GM12874 (cell line): Measurements from ENCODE around the gene NUDT21.

Experiments used
- TF ChIP-seq, protein P1 (sequence below): IDR thresholded peaks from 2 replicates; pipeline ENCODE4 v1.5.1; 2011; ENCODE audit warnings: low read depth, mild to moderate bottlenecking, control low read depth, low read length, moderate library complexity; ENCODE audit not compliant: insufficient read depth

Gene NUDT21

GRCh38 chr16:56470232-56470631, 19.1 kb upstream of the NUDT21 start:
- TF ChIP-seq, protein P1, sequence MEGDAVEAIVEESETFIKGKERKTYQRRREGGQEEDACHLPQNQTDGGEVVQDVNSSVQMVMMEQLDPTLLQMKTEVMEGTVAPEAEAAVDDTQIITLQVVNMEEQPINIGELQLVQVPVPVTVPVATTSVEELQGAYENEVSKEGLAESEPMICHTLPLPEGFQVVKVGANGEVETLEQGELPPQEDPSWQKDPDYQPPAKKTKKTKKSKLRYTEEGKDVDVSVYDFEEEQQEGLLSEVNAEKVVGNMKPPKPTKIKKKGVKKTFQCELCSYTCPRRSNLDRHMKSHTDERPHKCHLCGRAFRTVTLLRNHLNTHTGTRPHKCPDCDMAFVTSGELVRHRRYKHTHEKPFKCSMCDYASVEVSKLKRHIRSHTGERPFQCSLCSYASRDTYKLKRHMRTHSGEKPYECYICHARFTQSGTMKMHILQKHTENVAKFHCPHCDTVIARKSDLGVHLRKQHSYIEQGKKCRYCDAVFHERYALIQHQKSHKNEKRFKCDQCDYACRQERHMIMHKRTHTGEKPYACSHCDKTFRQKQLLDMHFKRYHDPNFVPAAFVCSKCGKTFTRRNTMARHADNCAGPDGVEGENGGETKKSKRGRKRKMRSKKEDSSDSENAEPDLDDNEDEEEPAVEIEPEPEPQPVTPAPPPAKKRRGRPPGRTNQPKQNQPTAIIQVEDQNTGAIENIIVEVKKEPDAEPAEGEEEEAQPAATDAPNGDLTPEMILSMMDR = no peak

DNA sequence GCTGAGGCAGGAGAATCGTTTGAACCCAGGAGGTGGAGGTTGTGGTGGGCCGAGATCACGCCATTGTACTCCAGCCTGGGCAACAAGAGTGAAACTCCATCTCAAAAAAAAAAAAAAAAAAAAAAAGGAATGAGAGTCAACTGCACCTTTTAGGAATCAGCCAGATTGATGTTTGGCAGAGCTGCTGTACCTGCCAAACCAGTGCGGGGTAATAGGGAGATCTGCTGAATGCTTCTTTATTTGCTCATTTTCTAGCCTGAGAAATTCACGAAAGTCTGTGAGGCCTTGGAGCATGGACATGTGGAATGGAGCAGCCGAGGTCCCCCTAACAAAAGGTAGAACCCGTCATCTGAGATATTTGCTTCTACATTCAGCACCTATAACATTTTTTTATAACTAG, 18.6 kb upstream of the NUDT21 start:
- TF ChIP-seq, protein P1 = no peak

DNA sequence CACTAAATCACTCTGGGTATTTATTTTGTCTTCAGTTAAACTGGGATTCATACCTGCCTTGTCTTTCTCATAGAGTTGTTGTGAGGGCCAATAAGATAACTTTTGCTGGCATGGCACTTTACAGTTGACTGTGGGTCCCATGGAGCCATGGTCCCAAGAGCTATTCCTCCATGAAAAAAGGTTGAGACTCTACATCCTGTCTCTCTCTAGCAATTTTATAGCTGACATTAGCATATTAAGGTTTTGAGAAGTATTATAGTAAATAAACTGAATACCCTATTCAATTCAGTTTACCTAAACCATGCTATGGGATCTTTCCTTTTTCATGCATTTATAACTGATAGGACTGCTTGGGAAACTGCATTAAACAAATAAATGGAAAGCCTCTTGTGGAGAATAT, 17.7 kb upstream of the NUDT21 start:
- TF ChIP-seq, protein P1 = no peak

- TF ChIP-seq, protein P1 = no peak
Measured at GRCh38 chr16:56466344-56466743, 15.2 kb upstream of the NUDT21 start.

DNA sequence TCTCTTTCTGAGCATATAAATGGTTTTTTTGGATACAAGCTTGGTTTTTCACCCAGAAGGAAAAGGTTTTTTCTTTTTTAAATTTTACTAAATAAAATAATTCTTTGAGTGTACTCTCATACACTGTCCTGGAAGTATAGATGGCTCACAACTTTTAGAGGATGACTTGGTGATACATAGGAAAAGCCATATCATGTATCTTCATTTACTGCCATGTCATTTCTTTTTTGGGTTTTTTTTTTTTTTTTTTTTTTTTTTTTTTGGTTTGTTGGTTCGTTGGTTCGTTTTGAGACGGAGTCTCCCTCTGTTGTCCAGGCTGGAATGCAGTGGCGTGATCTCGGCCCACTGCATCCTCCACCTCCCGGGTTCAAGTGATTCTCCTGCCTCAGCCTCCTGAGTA, 12.0 kb upstream of the NUDT21 start:
- TF ChIP-seq, protein P1 = no peak

- TF ChIP-seq, protein P1 = no peak
Measured at GRCh38 chr16:56462064-56462796, 11.1 kb upstream of the NUDT21 start.

DNA sequence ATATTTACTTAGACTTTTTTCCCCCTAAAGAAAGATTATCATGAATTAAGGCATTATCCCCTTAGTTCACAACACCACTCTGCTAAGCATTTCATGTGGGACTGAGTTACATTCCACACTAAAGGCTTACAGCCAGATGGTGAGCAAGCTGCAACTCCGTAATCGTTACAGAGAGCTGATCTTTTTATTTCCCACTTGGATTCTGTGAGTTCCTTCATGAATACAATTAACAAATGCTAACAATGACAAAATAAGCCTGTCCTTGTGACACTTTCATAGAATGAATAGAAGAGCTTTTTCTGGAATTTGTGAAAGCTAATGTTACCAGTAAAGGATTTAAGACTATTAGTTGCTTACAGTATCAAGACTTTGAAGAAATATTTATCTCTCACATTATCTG, 9.0 kb upstream of the NUDT21 start:
- TF ChIP-seq, protein P1 = no peak
